Measurements from ENCODE around the gene TENM4.
"Not testable (repeated sequence)": the region's sequence is repeated elsewhere in the genome, so short reads cannot be mapped to it uniquely, and the experiment has no call there.

TENM4 gene

DNA sequence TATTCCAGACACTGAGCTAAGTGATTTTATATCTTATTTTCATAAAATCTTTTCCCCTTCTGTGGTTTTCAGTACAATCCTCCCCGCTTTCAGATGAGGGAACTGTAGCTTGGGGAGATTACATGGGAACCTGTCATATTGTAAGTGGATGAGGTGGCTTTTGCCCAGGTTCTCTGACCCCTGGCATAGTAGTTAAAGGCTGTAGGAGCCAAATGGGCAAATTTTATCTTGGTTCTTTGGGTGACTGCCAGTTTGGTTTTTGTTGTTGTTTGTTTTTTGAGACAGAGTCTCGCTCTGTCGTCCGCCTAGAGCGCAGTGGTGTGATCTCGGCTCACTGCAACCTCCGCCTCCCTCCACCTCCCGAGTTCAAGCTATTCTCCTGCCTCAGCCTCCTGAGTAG lies 454.5 kb downstream of the TENM4 start:
- DNase-seq = no peak

- no peak for DNase-seq
Measured at GRCh38 chr11:78985663-78986062, 455.2 kb downstream of the TENM4 start.

- DNase-seq = no peak
Measured at GRCh38 chr11:78982473-78982872, 458.4 kb downstream of the TENM4 start.

DNA sequence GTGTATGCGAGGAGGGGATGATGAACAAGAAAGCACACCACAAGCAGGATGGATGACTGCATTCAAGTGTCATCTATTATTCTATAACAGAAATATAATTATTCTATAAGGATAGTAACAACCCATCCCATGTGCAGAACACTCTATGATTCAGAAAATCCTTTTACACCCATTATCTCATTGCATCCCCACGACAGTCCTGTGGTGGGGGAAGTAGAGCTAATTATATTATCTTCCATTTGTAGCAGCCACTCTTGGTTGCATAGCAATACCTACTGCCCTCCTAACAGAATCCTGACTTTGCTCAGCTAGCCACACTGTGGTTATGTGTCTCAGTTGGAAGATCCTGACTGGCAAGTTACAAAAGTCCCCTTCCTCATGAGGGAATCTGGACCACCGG lies 459.7 kb downstream of the TENM4 start:
- no peak for DNase-seq

- DNase-seq = no peak
Measured at GRCh38 chr11:78978831-78979230, 462.0 kb downstream of the TENM4 start.

- DNase-seq = not testable (repeated sequence)
Measured at GRCh38 chr11:78977848-78978247, 463.0 kb downstream of the TENM4 start.

- no peak for DNase-seq
Measured at GRCh38 chr11:78977009-78977408, 463.8 kb downstream of the TENM4 start.

GRCh38 chr11:78975081-78975480 lies 465.7 kb downstream of the TENM4 start:
- DNase-seq = no peak

DNA sequence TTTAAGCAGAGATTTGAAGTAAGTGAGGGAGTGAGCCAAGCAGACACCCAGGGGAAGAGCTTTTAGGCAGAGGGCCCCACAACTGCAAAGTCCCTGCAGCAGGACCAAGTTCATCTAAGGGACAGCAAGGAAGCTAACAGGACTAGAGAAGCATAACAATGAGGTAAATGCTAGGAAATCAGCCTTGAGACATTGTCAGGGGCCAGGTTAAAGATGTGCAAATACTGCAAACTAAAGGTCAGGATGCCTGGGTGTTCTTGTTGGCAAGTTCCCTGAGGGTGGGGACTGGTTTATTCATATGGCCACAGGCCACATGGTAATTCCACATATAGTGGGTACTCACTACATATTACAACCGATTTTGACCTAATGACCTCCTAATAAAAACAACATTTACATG lies 467.0 kb downstream of the TENM4 start:
- no peak for DNase-seq

DNA sequence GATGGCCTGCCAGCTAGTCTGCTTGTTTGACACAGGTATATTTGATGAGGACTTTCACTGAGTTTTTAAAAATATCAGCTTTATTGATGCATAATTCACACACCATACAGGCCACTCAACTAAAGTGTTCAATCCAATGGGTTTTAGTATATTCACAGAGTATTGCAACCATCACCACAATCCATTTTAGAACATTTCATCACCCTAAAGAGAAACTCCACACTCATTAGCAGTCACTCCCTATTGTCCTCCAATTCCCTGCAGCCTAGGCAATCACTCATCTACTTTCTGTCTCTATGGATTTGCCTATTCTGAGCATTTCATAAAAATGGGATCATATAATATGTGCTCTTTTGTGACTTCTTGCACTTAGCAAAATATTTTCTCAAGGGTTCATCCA lies 468.2 kb downstream of the TENM4 start:
- DNase-seq = no peak

DNA sequence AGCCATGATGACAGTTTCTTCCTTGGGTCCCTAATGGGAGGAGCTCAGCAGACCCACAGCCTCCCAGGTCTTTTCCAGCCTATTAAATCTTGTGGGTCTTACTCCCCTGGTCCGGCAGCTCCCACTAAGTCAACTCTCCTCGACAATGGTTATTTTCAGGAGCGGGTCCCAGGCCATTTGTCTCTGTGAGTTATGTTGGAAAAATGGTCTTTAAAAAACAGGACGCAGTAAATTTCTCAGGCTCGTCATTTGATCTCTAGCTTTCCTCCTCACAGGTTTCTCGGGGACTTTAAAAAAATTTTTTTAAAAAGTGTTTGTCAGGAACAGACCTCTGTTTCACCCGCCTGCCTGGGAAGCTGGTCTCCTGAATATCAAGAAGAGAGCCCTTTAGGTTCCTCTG lies 468.7 kb downstream of the TENM4 start:
- DNase-seq = no peak

DNA sequence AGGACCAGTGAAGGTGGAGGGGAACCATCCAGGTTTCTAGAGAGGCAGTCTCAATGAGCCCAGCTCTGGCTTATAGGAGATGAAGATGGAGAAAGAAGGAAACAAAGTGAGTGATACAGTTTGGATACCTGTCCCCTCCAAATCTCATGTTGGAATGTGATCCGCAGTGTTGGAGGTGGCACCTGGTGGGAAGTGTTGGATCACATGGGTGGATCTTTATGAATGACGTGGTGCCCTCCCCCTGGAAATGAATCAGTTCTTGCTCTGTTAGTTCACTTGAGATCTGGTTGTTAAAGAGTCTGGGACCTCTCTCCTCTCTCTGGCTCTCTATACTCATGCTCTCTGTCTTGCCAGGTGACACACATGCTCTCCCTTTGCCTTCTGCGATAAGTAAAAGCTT lies 473.0 kb downstream of the TENM4 start:
- DNase-seq = peak in 3 of 56 donors; percentile 5 to 29 (median 15)

DNA sequence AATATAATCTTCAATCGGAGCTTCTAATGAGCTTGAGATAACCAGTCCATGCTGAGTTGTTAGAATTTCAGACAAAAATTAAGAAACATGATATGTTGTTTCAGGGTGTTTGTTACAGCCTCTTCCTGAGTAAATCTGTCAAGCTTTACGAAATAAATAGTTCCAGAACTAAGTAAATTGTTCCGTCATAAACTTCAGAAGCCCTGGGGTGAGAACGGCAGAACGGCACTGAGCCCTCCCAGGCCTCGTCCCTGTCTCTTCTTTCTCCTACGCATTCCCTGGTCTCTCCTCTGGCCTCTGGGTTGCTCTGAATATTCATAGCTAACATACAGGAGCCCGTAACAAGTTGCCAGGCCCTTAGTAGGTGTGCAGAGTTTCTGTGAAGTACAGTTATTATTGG lies 475.4 kb downstream of the TENM4 start:
- no peak for DNase-seq

GRCh38 chr11:78961937-78962701 lies 478.7 kb downstream of the TENM4 start:
- DNase-seq = peak in 38 of 56 donors; percentile 4 to 71 (median 22)

GRCh38 chr11:78961247-78961646 lies 479.6 kb downstream of the TENM4 start:
- peak in 2 of 56 donors; percentile 8 to 12 for DNase-seq

GRCh38 chr11:78958444-78958843 lies 482.4 kb downstream of the TENM4 start:
- no peak for DNase-seq

- DNase-seq = no peak
Measured at GRCh38 chr11:78957476-78958245, 483.2 kb downstream of the TENM4 start.

GRCh38 chr11:78954696-78955095 lies 486.1 kb downstream of the TENM4 start:
- no peak for DNase-seq

GRCh38 chr11:78954261-78954660 lies 486.6 kb downstream of the TENM4 start:
- no peak for DNase-seq

DNA sequence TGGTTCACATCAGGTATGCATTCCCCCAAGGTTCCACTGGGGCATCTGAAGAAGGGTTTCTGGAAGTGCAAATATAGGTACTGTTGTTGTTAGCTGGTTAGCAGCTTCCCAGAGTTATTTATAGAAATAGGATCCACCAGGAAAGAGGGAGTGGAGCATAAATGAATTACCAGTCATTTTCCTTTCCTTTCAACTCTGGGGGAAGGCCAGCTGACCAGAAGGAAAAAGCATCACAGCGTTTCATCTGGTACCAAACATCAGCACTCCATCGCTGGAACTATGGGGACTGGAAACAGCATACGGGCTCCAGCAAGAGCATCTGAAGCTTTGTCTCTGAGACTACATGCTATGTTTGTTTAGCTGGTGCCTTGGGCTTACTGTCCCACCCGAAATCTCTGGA lies 487.9 kb downstream of the TENM4 start:
- DNase-seq = no peak

- DNase-seq = no peak
Measured at GRCh38 chr11:78952175-78952574, 488.7 kb downstream of the TENM4 start.

DNA sequence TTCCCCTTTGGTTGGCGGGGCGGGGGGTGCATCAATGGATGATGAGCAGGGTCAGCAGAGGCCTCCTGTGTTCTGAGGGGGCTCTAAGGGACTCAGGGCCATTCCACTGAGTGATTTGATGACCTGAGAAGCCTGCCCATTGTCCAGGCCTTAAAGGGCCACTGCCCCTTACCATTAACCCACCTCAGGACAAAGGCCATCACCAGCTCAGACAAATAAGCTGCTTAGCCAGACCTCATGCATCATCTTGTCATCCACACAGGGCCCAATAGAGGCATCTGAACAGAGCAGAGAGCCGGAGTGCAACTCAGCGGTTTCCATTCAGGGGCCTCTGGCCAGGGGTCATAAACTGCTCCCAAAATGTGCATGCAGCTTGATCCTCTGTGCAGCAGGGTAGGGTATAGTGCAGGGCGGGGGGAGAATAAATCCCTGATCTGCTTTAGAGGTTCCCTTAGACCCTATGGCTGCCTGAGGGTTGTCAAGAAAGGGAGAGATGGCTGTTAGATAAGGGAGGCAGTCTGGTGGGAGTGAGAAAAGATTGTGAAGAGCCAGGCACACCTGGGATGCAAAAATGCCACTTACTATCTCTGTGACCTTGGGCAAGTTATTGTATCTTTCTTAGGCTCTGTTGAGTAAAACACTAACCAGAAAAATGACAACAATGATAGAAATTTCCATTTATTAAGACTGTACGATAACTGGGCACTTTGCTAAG lies 490.7 kb downstream of the TENM4 start:
- DNase-seq = no peak

Data from nucleus accumbens (tissue), 56 donors.